Thoracic aorta (tissue), 2 donors: Measurements from ENCODE around the gene DLL4. TPM values are rescaled to one million over a fixed set of nuclear protein-coding genes. Genes with fewer than 3 reads are reported as not detected.

Experiments used
- ATAC-seq: fragments of 150-250 bp; one replicate; pipeline ENCODE4 v1.8.0; 2017; ENCODE audit warnings: low read depth; ENCODE audit not compliant: insufficient number of reproducible peaks, low FRiP score
- DNase-seq: peaks from one replicate; pipeline ENCODE4 v3.0.0-alpha.2; 2020; ENCODE audit warnings: low spot score
- H3K27ac ChIP-seq, 2 donors: fragments of 200-600 bp; sonication (generic); 1 replicate in 1 of 2; 2 replicates in 1 of 2; pipeline ENCODE4 v1.5.1; 2016; ENCODE audit warnings: mild to moderate bottlenecking in 2 of 2, moderate library complexity in 2 of 2
- H3K27me3 ChIP-seq: fragments of 200-600 bp; sonication (generic); replicated peaks from 2 replicates; pipeline ENCODE4 v1.6.0; 2016; ENCODE audit warnings: mild to moderate bottlenecking; ENCODE audit not compliant: insufficient read depth
- H3K36me3 ChIP-seq: fragments of 200-600 bp; sonication (generic); one replicate; pipeline ENCODE4 v1.5.1; 2016
- H3K4me1 ChIP-seq, 2 donors: fragments of 200-600 bp; sonication (generic); 1 replicate in 1 of 2; 2 replicates in 1 of 2; pipeline versions ENCODE4 v1.5.1 to v1.6.0; 2016; ENCODE audit warnings: low read depth in 2 of 2, mild to moderate bottlenecking in 1 of 2; ENCODE audit not compliant: control insufficient read depth in 1 of 2
- H3K4me3 ChIP-seq: fragments of 200-600 bp; sonication (generic); 2 replicates; pipeline ENCODE4 v1.5.1; 2016; ENCODE audit warnings: mild to moderate bottlenecking
- H3K9me3 ChIP-seq: fragments of 200-600 bp; sonication (generic); 2 replicates; pipeline ENCODE4 v1.5.1; 2016
- CTCF ChIP-seq: fragments of 200-600 bp; sonication (generic); IDR thresholded peaks from one replicate; pipeline ENCODE4 v1.5.1; 2019; ENCODE audit warnings: antibody characterized with exemption
- total RNA-seq, 2 donors: library from RNA; depleted of rRNA; stranded (reverse); fragments of >200 nt; gene quantifications; one replicate each; pipeline versions ENCODE4 v1.1.0 to v1.2.3, GENCODE V29; 2016

Gene DLL4
- total RNA-seq, 2 donors from 2014 or later = 6.2 to 13.0 TPM

DNA sequence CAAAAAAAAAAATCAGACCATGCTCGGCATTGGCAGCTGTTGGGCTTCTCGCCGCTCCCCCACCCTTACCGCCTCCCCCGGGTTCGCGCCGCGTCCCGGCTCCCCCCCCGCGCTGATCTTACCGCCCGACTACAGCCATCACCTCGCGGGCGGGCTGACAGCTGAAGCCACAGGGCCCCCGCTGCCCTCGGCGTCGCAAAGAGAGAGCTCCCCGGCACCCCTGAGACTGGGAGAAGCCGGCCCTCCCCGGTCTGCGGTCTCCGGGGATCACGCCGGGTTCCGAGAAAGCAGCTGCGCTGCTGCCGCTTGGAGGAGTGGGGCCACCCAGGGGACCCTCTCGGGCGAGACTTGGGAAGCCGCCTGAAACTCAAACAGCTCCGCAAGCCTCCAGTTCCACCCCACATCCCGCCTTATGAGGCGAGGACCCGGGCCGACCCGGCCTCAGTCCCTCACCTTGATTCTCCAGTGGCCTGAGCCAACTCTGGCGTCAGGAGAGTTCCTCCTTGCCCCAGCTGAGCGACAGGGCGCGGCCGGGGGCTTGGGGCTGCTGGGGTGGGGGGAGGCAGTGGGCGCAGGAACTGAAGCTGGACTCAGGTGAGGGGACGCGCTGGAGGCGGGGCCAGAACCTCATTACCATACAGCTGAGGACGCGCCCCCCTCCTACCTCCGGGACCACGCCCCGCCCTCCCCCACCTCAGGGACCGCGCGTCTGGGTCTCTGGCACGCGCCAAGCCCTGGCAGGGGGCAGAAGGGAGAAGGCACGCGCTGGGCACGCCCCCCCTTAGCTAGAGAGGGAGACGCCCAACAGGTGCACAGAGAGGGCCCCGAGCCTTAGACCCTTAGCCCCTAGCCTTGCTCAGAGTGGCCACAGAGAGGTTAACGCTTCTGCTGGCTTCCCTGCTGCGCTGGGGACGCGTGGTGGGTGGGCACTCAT, 1.0 kb upstream of the DLL4 start:
- ATAC-seq = no peak
- H3K4me1 ChIP-seq = peaks cover 42 to 59% of the 10 kb centered on the region in 2 donors
- peaks cover 13% of the 10 kb centered on the region for H3K27me3 ChIP-seq
- peak overlapping the region; percentile 72 for H3K4me3 ChIP-seq
- DNase-seq = no peak
- no peaks in the 10 kb centered on the region for H3K36me3 ChIP-seq
- no peak for TF ChIP-seq CTCF
- H3K9me3 ChIP-seq = no peaks in the 10 kb centered on the region
- H3K27ac ChIP-seq = no peak overlapping the region

- DNase-seq = no peak
- peaks cover 13% of the 10 kb centered on the region for H3K27me3 ChIP-seq
Observed at GRCh38 chr15:40929660-40930429, 705 bp downstream of the DLL4 start.

DNA sequence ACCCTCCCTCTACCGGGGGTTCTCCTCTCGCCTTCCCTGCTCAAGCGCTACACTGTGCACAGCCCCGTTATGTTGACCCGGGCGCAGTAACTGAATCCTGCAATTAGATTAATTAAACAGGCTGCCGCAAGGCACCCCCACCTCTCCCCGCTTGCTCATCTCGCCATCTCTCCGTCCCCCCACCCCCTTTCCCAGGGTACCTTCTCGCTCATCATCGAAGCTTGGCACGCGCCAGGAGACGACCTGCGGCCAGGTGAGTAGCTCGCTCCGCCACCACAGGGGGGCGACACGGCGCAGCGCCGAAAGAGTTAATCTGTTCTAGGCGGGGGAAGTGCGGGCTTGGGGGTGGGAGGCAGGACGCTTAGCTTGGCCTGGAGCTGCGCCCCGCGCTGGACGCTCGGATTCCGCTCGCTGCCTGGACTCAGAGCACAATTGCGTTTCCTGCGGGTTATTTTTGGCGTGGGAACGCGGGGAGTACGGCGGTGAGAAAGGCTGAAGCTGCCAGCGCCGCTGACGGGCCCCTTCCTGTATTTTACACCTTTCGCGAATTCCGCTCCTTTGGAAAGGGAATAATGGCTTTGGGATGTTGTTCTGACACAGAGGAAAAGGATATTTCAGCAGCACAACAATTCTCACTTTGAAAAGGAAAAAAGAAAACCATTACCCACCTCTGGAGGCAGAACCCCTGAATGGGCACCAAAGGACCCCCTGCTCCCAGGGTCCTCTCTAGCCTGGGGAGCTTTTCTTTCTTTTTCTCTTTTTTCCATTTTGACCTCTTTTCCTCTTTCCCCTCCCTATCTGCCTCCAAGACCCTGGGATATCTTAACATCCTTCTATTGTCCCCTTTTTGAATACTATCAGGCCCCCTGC, 1.5 kb downstream of the DLL4 start:
- peaks cover 13% of the 10 kb centered on the region for H3K27me3 ChIP-seq
- TF ChIP-seq CTCF = no peak
- H3K36me3 ChIP-seq = no peaks in the 10 kb centered on the region
- DNase-seq (no peak), ATAC-seq (no peak)
- no peak overlapping the region for H3K27ac ChIP-seq
- peak overlapping the region; percentile 72 for H3K4me3 ChIP-seq
- H3K4me1 ChIP-seq = peaks cover 42 to 58% of the 10 kb centered on the region in 2 donors
- no peaks in the 10 kb centered on the region for H3K9me3 ChIP-seq

More at GRCh38 chr15:40929660-40930429, 705 bp downstream of the DLL4 start:
- Histone ChIP-seq H3K36me3 (no peaks in the 10 kb centered on the region), H3K4me1 (peaks cover 42 to 59% of the 10 kb centered on the region in 2 donors), H3K27ac (no peak overlapping the region), H3K4me3 (peak overlapping the region; percentile 72), H3K9me3 (no peaks in the 10 kb centered on the region)
- ATAC-seq = no peak
- no peak for TF ChIP-seq CTCF

- TF ChIP-seq CTCF = no peak
- DNase-seq (no peak), ATAC-seq (no peak)
- H3K4me3 ChIP-seq = peak overlapping the region; percentile 72
- peaks cover 36 to 49% of the 10 kb centered on the region in 2 donors for H3K4me1 ChIP-seq
- H3K27ac ChIP-seq = no peak overlapping the region
- no peaks in the 10 kb centered on the region for H3K36me3 ChIP-seq
- H3K27me3 ChIP-seq = peaks cover 13% of the 10 kb centered on the region
- H3K9me3 ChIP-seq = no peaks in the 10 kb centered on the region
Observed at GRCh38 chr15:40931300-40932142, 2.4 kb downstream of the DLL4 start.
